ENCODE results near the gene ZNF326.

Gene ZNF326

DNA sequence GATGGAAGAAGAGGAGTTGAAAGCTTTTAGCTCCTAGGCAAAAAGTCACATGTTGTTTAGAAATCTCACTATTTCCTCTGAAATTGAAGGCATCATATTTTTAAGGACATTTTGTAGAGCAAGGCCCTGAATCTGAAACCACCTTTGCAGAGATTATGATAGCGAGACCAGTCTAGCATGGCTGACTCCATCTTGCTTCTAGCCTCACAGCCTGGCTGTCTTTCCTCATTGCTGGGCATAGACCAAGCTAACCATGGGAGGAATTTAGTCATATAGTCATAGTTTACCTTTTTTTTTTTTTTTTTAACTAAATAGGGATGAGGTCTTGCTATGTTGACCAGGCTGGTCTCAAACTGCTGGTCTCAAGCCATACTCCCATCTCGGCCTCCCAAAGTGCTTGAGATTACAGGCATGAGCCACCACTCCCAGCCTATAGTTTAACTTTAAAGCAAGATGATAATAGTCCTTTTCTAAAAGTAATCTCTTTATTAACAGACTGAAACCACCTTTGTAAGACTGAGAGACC, 42.2 kb upstream of the ZNF326 start:
- no peak for TF ChIP-seq POU2F2 (IDR thresholded peaks at IDR 0.05; ENCODE audit: low read depth, low read length)
- TF ChIP-seq POLR2A (IDR thresholded peaks at IDR 0.05; ENCODE audit: low read depth, low read length) = no peak
- DNase-seq (ENCODE audit: insufficient read length, low spot score) = no peak
- FAIRE-seq = no peak

DNA sequence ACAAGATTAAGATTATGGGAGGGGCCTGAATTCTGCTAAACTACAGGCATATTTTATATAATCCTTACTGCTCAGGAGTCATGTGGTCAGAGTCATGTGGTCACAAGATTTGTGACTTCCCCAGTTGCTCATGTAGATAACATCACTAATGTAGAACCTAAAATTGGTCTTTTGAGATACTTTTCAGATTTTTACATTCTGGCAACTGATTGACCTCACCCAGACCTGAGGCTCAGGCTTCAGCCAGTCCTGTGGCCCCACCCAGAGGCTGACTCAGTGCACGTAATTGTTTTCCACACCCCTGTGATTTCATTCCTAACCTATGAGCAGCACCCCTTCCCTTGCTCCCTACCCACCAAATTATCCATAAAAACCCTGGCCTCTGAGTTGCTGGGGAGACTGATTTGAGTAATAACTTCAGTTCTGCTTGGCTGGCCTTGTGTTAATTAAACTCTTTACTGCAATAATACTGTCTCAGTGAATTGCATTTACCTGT, 41.7 kb upstream of the ZNF326 start:
- DNase-seq (ENCODE audit: insufficient read length, low spot score) (no peak), FAIRE-seq (peak; percentile 40)
- TF ChIP-seq POLR2AphosphoS5 (IDR thresholded peaks at IDR 0.05; ENCODE audit: low read depth, low read length) (no peak), TAF1 (IDR thresholded peaks at IDR 0.05; ENCODE audit: low read depth, low read length) (no peak), POLR2A (IDR thresholded peaks at IDR 0.05; ENCODE audit: low read depth, low read length) (no peak), POU2F2 (IDR thresholded peaks at IDR 0.05; ENCODE audit: low read depth, low read length) (no peak), PAX5 (IDR thresholded peaks at IDR 0.05; ENCODE audit: insufficient read depth, low read length, severe bottlenecking) (no peak), SPI1 (IDR thresholded peaks at IDR 0.05; ENCODE audit: low read depth, low read length) (no peak)

DNA sequence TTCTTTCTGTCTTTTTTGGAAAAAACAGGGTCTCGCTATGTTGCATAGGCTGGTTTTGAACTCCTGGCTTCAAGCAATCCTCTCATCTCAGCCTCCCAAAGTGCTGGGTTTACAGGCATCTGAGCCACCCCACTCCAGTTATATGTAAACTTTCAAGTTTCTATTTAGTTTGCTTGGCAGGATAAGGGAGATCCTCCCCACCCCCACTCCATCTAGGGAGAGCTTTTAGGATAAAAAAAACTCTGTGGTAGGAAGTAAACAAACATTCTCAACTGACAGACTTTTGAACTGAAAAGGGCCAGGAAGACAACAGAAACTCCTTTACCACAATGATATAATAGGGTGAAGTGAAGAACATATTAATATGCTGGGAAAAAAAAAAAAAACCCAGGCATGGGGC, 41.0 kb upstream of the ZNF326 start:
- FAIRE-seq = no peak
- TF ChIP-seq SPI1 (IDR thresholded peaks at IDR 0.05; ENCODE audit: low read depth, low read length) (no peak), PAX5 (IDR thresholded peaks at IDR 0.05; ENCODE audit: insufficient read depth, low read length, severe bottlenecking) (no peak), POLR2A (IDR thresholded peaks at IDR 0.05; ENCODE audit: low read depth, low read length) (no peak), POU2F2 (IDR thresholded peaks at IDR 0.05; ENCODE audit: low read depth, low read length) (no peak), TAF1 (IDR thresholded peaks at IDR 0.05; ENCODE audit: low read depth, low read length) (no peak), POLR2AphosphoS5 (IDR thresholded peaks at IDR 0.05; ENCODE audit: low read depth, low read length) (no peak)

DNA sequence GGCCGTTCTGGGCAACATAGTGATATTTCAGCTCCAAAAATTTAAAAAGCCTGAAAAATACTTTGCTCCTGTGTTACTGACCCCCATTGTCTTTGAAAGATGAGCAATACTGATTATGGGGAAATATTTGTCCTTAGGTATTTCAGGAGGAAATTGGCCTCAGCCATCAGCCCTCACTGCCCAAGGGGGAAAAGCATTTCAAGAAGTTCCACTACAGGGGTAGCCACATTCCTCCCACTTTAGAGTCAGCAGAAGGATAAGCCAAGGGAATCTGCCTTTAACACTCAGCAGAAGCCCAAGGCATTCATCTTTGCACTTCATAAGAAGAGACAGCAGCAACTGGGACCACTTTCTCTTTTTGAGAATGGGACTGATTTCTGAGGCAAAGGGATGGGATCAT, 40.5 kb upstream of the ZNF326 start:
- no peak for TF ChIP-seq POU2F2 (IDR thresholded peaks at IDR 0.05; ENCODE audit: low read depth, low read length)
- no peak for TF ChIP-seq TAF1 (IDR thresholded peaks at IDR 0.05; ENCODE audit: low read depth, low read length)
- no peak for TF ChIP-seq POLR2AphosphoS5 (IDR thresholded peaks at IDR 0.05; ENCODE audit: low read depth, low read length)
- DNase-seq (ENCODE audit: insufficient read length, low spot score) = no peak

More for the DNA sequence above, 41.0 kb upstream of the ZNF326 start:
- DNase-seq (ENCODE audit: insufficient read length, low spot score) = no peak

DNA sequence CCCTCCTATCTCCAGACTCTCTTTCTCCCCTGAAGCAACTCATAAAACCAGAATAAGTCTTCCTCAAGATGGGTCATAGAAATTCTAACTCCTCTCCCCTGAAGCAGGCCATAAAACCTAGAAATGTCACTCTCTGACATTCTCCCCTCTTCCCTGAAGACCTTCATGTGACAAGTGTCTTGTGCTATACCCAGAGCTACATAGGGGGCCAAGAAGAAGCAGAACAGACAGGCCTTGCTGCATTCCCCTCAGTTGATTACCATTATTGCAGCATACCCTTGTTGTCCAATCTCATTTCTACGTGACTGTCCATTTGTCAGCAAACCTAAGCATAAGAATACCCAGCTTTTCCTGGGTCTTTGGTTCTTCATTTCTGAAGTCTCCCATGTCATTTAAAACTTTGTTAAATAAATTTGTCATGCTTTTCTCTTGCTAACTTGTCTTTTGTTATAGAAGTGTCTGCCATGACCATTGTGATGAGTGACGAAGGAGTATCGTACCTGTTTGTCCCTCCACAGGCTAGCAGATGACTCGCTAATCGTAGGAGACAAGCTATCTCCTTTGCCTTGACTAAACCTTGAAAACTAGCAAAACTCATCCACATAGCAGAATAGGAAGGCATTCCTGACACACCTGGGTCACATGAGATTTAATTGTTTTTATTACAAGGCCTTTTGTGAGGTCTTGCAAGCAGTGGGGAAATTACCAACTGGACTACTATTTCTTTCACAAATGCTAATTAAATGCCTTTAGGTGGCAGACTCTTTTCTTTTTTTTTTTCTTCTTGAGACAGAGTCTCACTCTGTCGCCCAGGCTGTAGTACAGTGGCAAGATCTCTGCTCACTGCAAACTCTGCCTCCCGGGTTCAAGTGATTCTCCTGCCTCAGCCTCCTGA, 39.4 kb upstream of the ZNF326 start:
- TF ChIP-seq SPI1 (IDR thresholded peaks at IDR 0.05; ENCODE audit: low read depth, low read length) (no peak), POLR2A (IDR thresholded peaks at IDR 0.05; ENCODE audit: low read depth, low read length) (no peak), PAX5 (IDR thresholded peaks at IDR 0.05; ENCODE audit: insufficient read depth, low read length, severe bottlenecking) (no peak), POU2F2 (IDR thresholded peaks at IDR 0.05; ENCODE audit: low read depth, low read length) (no peak), TAF1 (IDR thresholded peaks at IDR 0.05; ENCODE audit: low read depth, low read length) (no peak), POLR2AphosphoS5 (IDR thresholded peaks at IDR 0.05; ENCODE audit: low read depth, low read length) (no peak)
- FAIRE-seq = peak; percentile 40
- no peak for DNase-seq (ENCODE audit: insufficient read length, low spot score)

More for the DNA sequence above, 40.5 kb upstream of the ZNF326 start:
- FAIRE-seq = no peak

DNA sequence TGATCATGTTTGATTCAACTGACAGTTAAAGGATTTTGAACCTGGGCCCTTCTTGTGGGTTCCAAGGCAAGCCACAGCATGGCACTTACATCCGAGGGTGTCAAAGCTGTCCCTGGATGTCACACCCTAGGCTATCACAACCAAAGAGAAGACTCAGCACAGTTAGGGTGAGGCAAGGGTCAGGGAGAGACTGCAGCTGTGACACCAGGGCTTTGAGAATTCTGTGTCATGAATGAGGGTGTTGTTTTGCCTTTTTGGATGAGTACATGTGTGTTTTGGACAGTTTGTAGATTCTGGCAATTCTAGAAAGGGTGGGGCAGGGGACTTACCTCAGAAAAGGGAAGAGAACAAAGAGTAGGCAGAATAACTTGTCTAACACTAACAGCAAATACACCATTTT, 37.8 kb upstream of the ZNF326 start:
- DNase-seq (ENCODE audit: insufficient read length, low spot score) (no peak), FAIRE-seq (no peak)
- TF ChIP-seq POLR2A (IDR thresholded peaks at IDR 0.05; ENCODE audit: low read depth, low read length) (no peak), SPI1 (IDR thresholded peaks at IDR 0.05; ENCODE audit: low read depth, low read length) (0 out of 2 replicates have a peak, but pooled peaks have one; percentile 10)

DNA sequence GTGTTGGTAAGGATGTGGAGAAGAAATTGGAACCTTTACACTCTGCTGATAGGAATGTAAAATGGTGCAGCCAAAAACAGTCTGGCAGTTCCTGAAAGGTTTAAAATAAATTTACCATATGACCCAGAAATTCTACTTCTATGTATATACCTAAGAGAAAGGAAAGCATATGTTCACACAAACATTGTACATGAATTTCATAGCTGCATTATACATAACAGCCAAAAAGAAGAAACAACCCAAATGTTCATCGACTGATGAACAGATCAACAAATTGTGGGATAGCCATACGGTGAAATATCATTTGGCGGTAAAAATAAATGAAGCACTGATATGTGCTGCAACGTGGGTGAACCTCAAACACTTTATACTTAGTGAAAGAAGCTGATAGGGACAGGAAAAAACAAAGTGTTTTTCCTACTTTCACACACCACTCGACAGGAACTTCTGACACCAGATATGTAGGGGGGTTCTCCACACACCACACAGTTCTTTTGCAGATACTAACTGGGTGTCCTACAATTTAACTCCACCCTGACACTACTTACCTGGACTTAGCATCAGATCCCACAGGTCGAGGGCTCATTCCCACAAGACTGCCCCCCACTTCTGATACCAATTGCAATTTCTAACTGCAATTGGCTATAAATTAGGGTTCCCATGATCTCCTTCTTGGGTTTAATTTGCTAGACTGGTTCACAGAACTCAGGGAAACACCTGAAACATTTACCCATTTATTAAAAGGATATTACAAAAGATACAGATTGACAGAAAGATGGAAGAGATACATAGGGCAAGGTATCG, 35.9 kb upstream of the ZNF326 start:
- no peak for TF ChIP-seq PAX5 (IDR thresholded peaks at IDR 0.05; ENCODE audit: insufficient read depth, low read length, severe bottlenecking)
- TF ChIP-seq POLR2A (IDR thresholded peaks at IDR 0.05; ENCODE audit: low read depth, low read length) = no peak
- TF ChIP-seq SPI1 (IDR thresholded peaks at IDR 0.05; ENCODE audit: low read depth, low read length) = no peak
- no peak for TF ChIP-seq POU2F2 (IDR thresholded peaks at IDR 0.05; ENCODE audit: low read depth, low read length)
- no peak for TF ChIP-seq POLR2AphosphoS5 (IDR thresholded peaks at IDR 0.05; ENCODE audit: low read depth, low read length)
- TF ChIP-seq TAF1 (IDR thresholded peaks at IDR 0.05; ENCODE audit: low read depth, low read length) = no peak
- FAIRE-seq = no peak
- no peak for DNase-seq (ENCODE audit: insufficient read length, low spot score)

DNA sequence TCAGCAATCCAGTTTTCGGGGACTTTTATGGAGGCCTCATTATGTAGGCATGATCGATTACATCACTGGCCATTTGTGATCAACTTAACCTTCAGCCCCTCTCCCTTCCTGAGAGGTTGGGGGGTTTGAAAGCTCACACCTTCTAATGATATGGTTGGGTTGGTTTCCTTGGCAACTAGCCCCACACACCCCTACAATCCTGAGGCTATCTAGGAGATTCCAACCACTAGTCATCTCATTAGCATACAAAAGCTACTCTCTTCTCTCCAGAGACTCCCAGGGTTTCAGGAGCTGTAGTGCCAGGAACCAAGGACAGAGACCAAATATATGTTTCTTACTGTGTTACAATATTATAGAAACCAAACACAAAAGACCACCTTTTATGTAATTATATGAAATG, 35.2 kb upstream of the ZNF326 start:
- FAIRE-seq (no peak), DNase-seq (ENCODE audit: insufficient read length, low spot score) (no peak)
- TF ChIP-seq POU2F2 (IDR thresholded peaks at IDR 0.05; ENCODE audit: low read depth, low read length) (no peak), PAX5 (IDR thresholded peaks at IDR 0.05; ENCODE audit: insufficient read depth, low read length, severe bottlenecking) (no peak), SPI1 (IDR thresholded peaks at IDR 0.05; ENCODE audit: low read depth, low read length) (no peak), TAF1 (IDR thresholded peaks at IDR 0.05; ENCODE audit: low read depth, low read length) (no peak), POLR2AphosphoS5 (IDR thresholded peaks at IDR 0.05; ENCODE audit: low read depth, low read length) (no peak), POLR2A (IDR thresholded peaks at IDR 0.05; ENCODE audit: low read depth, low read length) (no peak)

DNA sequence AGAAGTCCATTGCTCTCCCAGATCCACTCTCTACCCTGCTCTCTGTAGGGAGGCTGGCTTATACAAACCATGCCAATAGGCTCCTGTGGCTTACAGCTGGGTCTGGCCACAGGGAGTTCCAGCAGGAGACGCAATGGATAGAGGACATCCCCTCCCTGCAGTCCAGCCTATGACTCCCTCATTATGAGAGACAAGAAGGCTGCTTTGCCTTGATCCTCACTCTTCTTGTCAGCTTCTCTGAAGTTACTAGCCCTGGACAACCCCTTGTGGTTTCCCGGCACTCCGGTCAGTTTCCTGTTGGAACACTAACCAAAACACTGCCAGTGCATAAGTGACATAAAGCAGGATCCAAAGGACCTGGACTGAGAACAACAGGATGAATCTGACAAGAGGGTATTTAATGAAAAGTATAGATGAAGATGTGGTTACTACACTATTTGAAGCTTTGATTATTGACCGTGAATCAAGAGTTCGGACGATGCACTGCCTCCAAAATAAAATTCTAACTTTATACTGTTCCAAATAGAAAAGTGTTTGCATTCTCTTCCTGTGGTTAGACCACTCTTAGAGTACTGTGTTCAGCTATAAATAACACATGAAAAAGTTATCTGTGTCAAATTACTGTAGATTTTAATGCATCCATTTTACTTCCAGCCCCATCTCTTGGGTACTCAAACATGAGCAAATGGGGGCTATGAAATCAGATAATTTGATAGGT, 32.7 kb upstream of the ZNF326 start:
- DNase-seq (ENCODE audit: insufficient read length, low spot score) = no peak
- no peak for TF ChIP-seq PAX5 (IDR thresholded peaks at IDR 0.05; ENCODE audit: insufficient read depth, low read length, severe bottlenecking)
- FAIRE-seq = peak; percentile 43
